ENCODE measurements around the gene ZPBP2. TPM values are rescaled to one million over a fixed set of nuclear protein-coding genes. Genes with fewer than 3 reads are reported as not detected.
"Not testable (repeated sequence)": the region's sequence is repeated elsewhere in the genome, so short reads cannot be mapped to it uniquely, and the experiment has no call there.

Gene ZPBP2
- polyA plus RNA-seq, 4 donors, result not detected

DNA sequence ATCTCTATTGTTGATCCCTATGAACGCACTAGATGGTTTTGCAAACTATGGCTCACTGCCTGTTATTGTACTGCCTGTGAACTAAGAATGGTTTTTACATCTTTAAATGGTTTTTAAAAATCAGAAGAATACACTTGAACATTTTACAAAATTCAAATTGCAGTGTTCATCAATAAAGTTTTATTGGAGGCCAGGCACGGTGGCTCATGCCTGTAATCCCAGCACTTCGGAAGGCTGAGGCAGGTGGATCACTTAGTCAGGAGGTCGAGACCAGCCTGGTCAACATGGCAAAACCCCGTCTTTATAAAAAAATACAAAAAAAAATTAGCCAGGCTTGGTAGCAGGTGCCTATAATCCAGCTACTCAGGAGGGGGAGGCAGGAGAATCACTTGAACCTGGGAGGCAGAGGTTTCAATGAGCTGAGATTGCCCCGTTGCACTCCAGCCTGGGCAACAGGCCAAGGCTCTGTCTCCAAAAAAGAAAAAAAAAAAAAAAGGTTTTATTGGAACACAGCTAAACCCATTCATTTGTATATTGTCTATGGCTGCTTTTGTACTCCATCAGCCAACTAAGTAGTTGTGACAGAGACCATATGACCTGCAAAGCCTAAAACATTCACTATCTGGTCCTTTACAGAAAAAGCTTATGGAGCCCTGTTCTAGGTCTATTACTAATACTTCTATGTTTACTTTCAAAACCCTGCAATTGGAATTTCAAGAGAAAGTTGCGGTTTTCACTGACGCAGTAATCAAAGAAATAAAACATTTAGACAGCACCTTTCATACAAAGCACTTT, 22.8 kb upstream of the ZPBP2 start:
- Histone ChIP-seq H3K36me3 (ENCODE audit: control insufficient read depth in 3 of 3, insufficient read depth in 2 of 3, low read depth in 1 of 3, low read length in 3 of 3) (no peaks in the 10 kb centered on the region), H3K27ac (ENCODE audit: low read depth in 1 of 3, low read length in 2 of 3) (no peak overlapping the region), H3K4me1 (ENCODE audit: control insufficient read depth in 3 of 3, insufficient read depth in 2 of 3, low read depth in 1 of 3, low read length in 2 of 3) (no peaks in the 10 kb centered on the region), H3K4me3 (ENCODE audit: low read depth in 1 of 3, low read length in 3 of 3) (no peak overlapping the region), H3K9me3 (ENCODE audit: control insufficient read depth in 2 of 2, insufficient read depth in 1 of 2, low read depth in 1 of 2, low read length in 1 of 2) (no peaks in the 10 kb centered on the region), H3K27me3 (ENCODE audit: control insufficient read depth in 3 of 3, insufficient read depth in 3 of 3, low read length in 3 of 3) (no peaks in the 10 kb centered on the region)
- WGBS, 3 donors, result 61 to 74% (median 63%) methylated on average over 8 of the region's 8 CpGs
- FAIRE-seq (no peak), DNase-seq (no peak)

DNA sequence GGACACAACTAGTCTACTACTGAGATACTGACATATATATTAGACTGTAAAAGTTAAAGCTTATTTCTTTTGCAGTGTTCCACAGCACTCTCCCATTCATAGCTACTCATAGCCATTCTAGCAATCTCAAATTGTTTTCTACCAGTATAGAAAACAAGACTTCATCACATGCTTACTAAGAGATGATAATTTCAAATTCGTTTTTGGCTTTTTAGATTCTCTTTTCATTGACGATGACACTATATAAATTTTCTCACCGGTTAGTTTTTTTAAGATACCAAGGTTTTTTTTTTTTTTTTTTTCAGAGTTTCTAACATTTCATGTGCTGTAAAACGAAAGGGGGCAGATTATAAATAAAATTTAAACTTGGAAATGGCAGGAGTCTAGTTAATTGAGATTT, 21.8 kb upstream of the ZPBP2 start:
- no peaks in the 10 kb centered on the region for H3K27me3 ChIP-seq (ENCODE audit: control insufficient read depth in 3 of 3, insufficient read depth in 3 of 3, low read length in 3 of 3)
- FAIRE-seq (no peak), DNase-seq (no peak)
- no peak overlapping the region for H3K4me3 ChIP-seq (ENCODE audit: low read depth in 1 of 3, low read length in 3 of 3)
- no peaks in the 10 kb centered on the region for H3K4me1 ChIP-seq (ENCODE audit: control insufficient read depth in 3 of 3, insufficient read depth in 2 of 3, low read depth in 1 of 3, low read length in 2 of 3)
- no peak overlapping the region for H3K27ac ChIP-seq (ENCODE audit: low read depth in 1 of 3, low read length in 2 of 3)
- 56 to 81% (median 65%) methylated on average over 4 of the region's 4 CpGs for WGBS, 3 donors
- no peaks in the 10 kb centered on the region for H3K36me3 ChIP-seq (ENCODE audit: control insufficient read depth in 3 of 3, insufficient read depth in 2 of 3, low read depth in 1 of 3, low read length in 3 of 3)
- no peaks in the 10 kb centered on the region for H3K9me3 ChIP-seq (ENCODE audit: control insufficient read depth in 2 of 2, insufficient read depth in 1 of 2, low read depth in 1 of 2, low read length in 1 of 2)

GRCh38 chr17:39848600-39848999, 19.4 kb upstream of the ZPBP2 start:
- H3K27ac ChIP-seq (ENCODE audit: low read depth in 1 of 3, low read length in 2 of 3), result no peak overlapping the region
- H3K4me3 ChIP-seq (ENCODE audit: low read depth in 1 of 3, low read length in 3 of 3), result no peak overlapping the region
- peaks cover 0 to 4% (median 0%) of the 10 kb centered on the region in 3 donors for H3K27me3 ChIP-seq (ENCODE audit: control insufficient read depth in 3 of 3, insufficient read depth in 3 of 3, low read length in 3 of 3)
- no peak for FAIRE-seq
- no peak for DNase-seq
- H3K36me3 ChIP-seq (ENCODE audit: control insufficient read depth in 3 of 3, insufficient read depth in 2 of 3, low read depth in 1 of 3, low read length in 3 of 3), result no peaks in the 10 kb centered on the region
- H3K4me1 ChIP-seq (ENCODE audit: control insufficient read depth in 3 of 3, insufficient read depth in 2 of 3, low read depth in 1 of 3, low read length in 2 of 3), result no peaks in the 10 kb centered on the region
- H3K9me3 ChIP-seq (ENCODE audit: control insufficient read depth in 2 of 2, insufficient read depth in 1 of 2, low read depth in 1 of 2, low read length in 1 of 2), result no peaks in the 10 kb centered on the region
- WGBS, 3 donors, result 70 to 85% (median 71%) methylated on average over 4 of the region's 4 CpGs

GRCh38 chr17:39850186-39850585, 17.8 kb upstream of the ZPBP2 start:
- not testable (repeated sequence) for H3K36me3 ChIP-seq (ENCODE audit: control insufficient read depth in 3 of 3, insufficient read depth in 2 of 3, low read depth in 1 of 3, low read length in 3 of 3); H3K9me3 ChIP-seq (ENCODE audit: control insufficient read depth in 2 of 2, insufficient read depth in 1 of 2, low read depth in 1 of 2, low read length in 1 of 2); H3K4me1 ChIP-seq (ENCODE audit: control insufficient read depth in 3 of 3, insufficient read depth in 2 of 3, low read depth in 1 of 3, low read length in 2 of 3); H3K4me3 ChIP-seq (ENCODE audit: low read depth in 1 of 3, low read length in 3 of 3); H3K27ac ChIP-seq (ENCODE audit: low read depth in 1 of 3, low read length in 2 of 3); DNase-seq; H3K27me3 ChIP-seq (ENCODE audit: control insufficient read depth in 3 of 3, insufficient read depth in 3 of 3, low read length in 3 of 3)
- FAIRE-seq, result peak; percentile 99

- Histone ChIP-seq H3K27ac (ENCODE audit: low read depth in 1 of 3, low read length in 2 of 3) (no peak overlapping the region), H3K27me3 (ENCODE audit: control insufficient read depth in 3 of 3, insufficient read depth in 3 of 3, low read length in 3 of 3) (peaks cover 0 to 8% (median 0%) of the 10 kb centered on the region in 3 donors), H3K4me3 (ENCODE audit: low read depth in 1 of 3, low read length in 3 of 3) (no peak overlapping the region), H3K9me3 (ENCODE audit: control insufficient read depth in 2 of 2, insufficient read depth in 1 of 2, low read depth in 1 of 2, low read length in 1 of 2) (no peaks in the 10 kb centered on the region), H3K4me1 (ENCODE audit: control insufficient read depth in 3 of 3, insufficient read depth in 2 of 3, low read depth in 1 of 3, low read length in 2 of 3) (no peaks in the 10 kb centered on the region), H3K36me3 (ENCODE audit: control insufficient read depth in 3 of 3, insufficient read depth in 2 of 3, low read depth in 1 of 3, low read length in 3 of 3) (no peaks in the 10 kb centered on the region)
- FAIRE-seq (no peak), DNase-seq (no peak)
- WGBS, 3 donors, result 35 to 54% (median 39%) methylated on average over 3 of the region's 3 CpGs
Measured at GRCh38 chr17:39852239-39852638, 15.8 kb upstream of the ZPBP2 start.

GRCh38 chr17:39854909-39855308, 13.1 kb upstream of the ZPBP2 start:
- H3K27ac ChIP-seq (ENCODE audit: low read depth in 1 of 3, low read length in 2 of 3), result no peak overlapping the region
- peaks cover 0 to 8% (median 0%) of the 10 kb centered on the region in 3 donors for H3K27me3 ChIP-seq (ENCODE audit: control insufficient read depth in 3 of 3, insufficient read depth in 3 of 3, low read length in 3 of 3)
- H3K4me3 ChIP-seq (ENCODE audit: low read depth in 1 of 3, low read length in 3 of 3), result no peak overlapping the region
- H3K36me3 ChIP-seq (ENCODE audit: control insufficient read depth in 3 of 3, insufficient read depth in 2 of 3, low read depth in 1 of 3, low read length in 3 of 3), result no peaks in the 10 kb centered on the region
- H3K9me3 ChIP-seq (ENCODE audit: control insufficient read depth in 2 of 2, insufficient read depth in 1 of 2, low read depth in 1 of 2, low read length in 1 of 2), result no peaks in the 10 kb centered on the region
- 63 to 80% (median 79%) methylated on average over 2 of the region's 2 CpGs for WGBS, 3 donors
- DNase-seq (no peak), FAIRE-seq (no peak)
- H3K4me1 ChIP-seq (ENCODE audit: control insufficient read depth in 3 of 3, insufficient read depth in 2 of 3, low read depth in 1 of 3, low read length in 2 of 3), result no peaks in the 10 kb centered on the region

- H3K9me3 ChIP-seq (ENCODE audit: control insufficient read depth in 2 of 2, insufficient read depth in 1 of 2, low read depth in 1 of 2, low read length in 1 of 2); H3K27ac ChIP-seq (ENCODE audit: low read depth in 1 of 3, low read length in 2 of 3); FAIRE-seq; H3K4me1 ChIP-seq (ENCODE audit: control insufficient read depth in 3 of 3, insufficient read depth in 2 of 3, low read depth in 1 of 3, low read length in 2 of 3); H3K36me3 ChIP-seq (ENCODE audit: control insufficient read depth in 3 of 3, insufficient read depth in 2 of 3, low read depth in 1 of 3, low read length in 3 of 3); DNase-seq; H3K4me3 ChIP-seq (ENCODE audit: low read depth in 1 of 3, low read length in 3 of 3); H3K27me3 ChIP-seq (ENCODE audit: control insufficient read depth in 3 of 3, insufficient read depth in 3 of 3, low read length in 3 of 3): not testable (repeated sequence)
- 71 to 84% (median 78%) methylated on average over 9 of the region's 9 CpGs for WGBS, 3 donors
Measured at GRCh38 chr17:39855911-39856649, 11.9 kb upstream of the ZPBP2 start.

DNA sequence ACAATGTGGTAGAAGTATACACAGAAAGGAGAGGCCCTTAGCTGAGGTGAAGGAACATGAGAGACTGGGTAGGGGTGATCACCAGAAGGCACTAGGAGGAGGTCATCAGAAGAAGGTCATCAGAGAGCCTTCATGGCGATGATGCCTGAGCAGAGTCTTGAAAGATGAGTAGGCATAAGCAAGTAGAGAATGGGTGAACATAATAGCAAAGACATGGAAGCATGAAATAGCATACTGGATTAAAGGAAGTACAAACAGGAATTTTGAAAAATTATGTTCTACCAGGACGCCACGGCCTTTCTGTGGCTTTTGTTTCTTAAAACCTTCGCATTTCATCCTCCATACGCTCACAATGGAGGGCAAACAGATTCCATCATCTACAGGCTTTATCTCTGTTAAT, 6.8 kb upstream of the ZPBP2 start:
- WGBS, 3 donors, result 62 to 91% (median 78%) methylated on average over 5 of the region's 5 CpGs
- Histone ChIP-seq H3K36me3 (ENCODE audit: control insufficient read depth in 3 of 3, insufficient read depth in 2 of 3, low read depth in 1 of 3, low read length in 3 of 3) (no peaks in the 10 kb centered on the region), H3K9me3 (ENCODE audit: control insufficient read depth in 2 of 2, insufficient read depth in 1 of 2, low read depth in 1 of 2, low read length in 1 of 2) (no peaks in the 10 kb centered on the region), H3K27ac (ENCODE audit: low read depth in 1 of 3, low read length in 2 of 3) (peak overlapping the region in 2 of 3 donors; percentile 48 to 58), H3K27me3 (ENCODE audit: control insufficient read depth in 3 of 3, insufficient read depth in 3 of 3, low read length in 3 of 3) (peaks cover 0 to 36% (median 7%) of the 10 kb centered on the region in 3 donors), H3K4me1 (ENCODE audit: control insufficient read depth in 3 of 3, insufficient read depth in 2 of 3, low read depth in 1 of 3, low read length in 2 of 3) (peaks cover 0 to 5% (median 0%) of the 10 kb centered on the region in 3 donors), H3K4me3 (ENCODE audit: low read depth in 1 of 3, low read length in 3 of 3) (peak overlapping the region in 1 of 3 donors; percentile 23)
- FAIRE-seq, result no peak
- no peak for DNase-seq

All from small intestine (tissue), 7 donors.